ENCODE data around the gene PIK3R3.

The PIK3R3 gene

DNA sequence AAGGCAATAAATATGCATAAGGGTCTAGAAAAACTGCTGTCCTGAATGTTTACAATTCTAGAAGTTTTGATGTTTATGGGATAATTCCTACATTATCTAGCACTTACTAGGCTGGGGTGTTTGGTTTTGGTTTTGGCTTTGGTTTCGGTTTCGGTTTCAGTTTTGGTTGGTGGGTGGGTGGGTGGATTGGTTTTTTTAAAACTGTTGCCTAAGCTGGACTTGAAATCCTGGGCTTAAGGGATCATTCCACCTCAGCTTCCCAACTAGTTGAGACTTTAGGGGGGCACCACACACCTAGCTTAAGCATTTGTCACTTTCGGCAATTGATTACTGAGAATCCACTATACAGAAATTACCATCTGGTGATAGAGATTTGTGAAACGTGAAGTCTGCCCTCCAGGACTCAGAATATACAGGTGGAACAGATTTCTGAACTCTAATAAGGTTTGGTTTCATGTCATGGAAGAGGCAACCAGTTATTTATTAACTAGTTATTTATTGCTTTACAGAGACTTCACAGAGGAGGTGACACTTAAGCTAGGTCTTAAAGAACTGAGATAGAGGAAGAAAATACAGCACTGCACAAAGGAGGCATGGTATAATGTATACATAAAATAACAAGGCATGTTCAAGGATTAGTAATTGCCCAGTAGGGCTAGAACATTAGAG lies 69.6 kb downstream of the PIK3R3 start:
- H2BK12ac ChIP-seq (ENCODE audit: low read length in 2 of 2): no peak overlapping the region
- H2AFZ ChIP-seq (ENCODE audit: low read depth, low read length): no peak overlapping the region
- no peak overlapping the region for H3K23ac ChIP-seq (ENCODE audit: low read length in 2 of 2)
- H2AK5ac ChIP-seq (ENCODE audit: low read length, severe bottlenecking): no peak overlapping the region
- no peaks in the 10 kb centered on the region for H3K9me3 ChIP-seq (ENCODE audit: control insufficient read depth, low read length)
- peaks cover 10% of the 10 kb centered on the region for H3K79me1 ChIP-seq (replicated peaks; ENCODE audit: low read length, poor library complexity, severe bottlenecking)
- peaks cover 13 to 17% of the 10 kb centered on the region in 2 experiments for H3K36me3 ChIP-seq (ENCODE audit: control insufficient read depth in 1 of 2, insufficient read depth in 2 of 2, low read depth in 1 of 2, low read length in 2 of 2)
- peaks cover 2% of the 10 kb centered on the region for H3K4me1 ChIP-seq (ENCODE audit: control insufficient read depth, insufficient read depth, low read depth, low read length)
- H3K18ac ChIP-seq (ENCODE audit: low read depth in 1 of 2, low read length in 2 of 2): no peak overlapping the region
- no peak overlapping the region for H2BK120ac ChIP-seq (ENCODE audit: low read depth, low read length)
- H3K4ac ChIP-seq (ENCODE audit: low read depth in 1 of 2, low read length in 2 of 2): no peak overlapping the region
- DNase-seq: peak; percentile 53
- peak overlapping the region; percentile 12 for H3K9ac ChIP-seq (ENCODE audit: low read length)
- peak overlapping the region; percentile 35 for H3K27ac ChIP-seq (ENCODE audit: low read length, poor library complexity, severe bottlenecking)
- H2BK15ac ChIP-seq (ENCODE audit: low read depth, poor library complexity, severe bottlenecking): no peak overlapping the region
- H3K27me3 ChIP-seq (ENCODE audit: control insufficient read depth in 1 of 2, insufficient read depth in 1 of 2, low read length in 2 of 2): no peaks in the 10 kb centered on the region
- H3K4me3 ChIP-seq (ENCODE audit: insufficient read depth in 1 of 2, low read depth in 1 of 2, low read length in 2 of 2): peak overlapping the region in 1 of 2 experiments; percentile 27
- no CpG with 5 or more reads among the region's 4 CpGs for WGBS
- no peak overlapping the region for H2BK5ac ChIP-seq (ENCODE audit: low read depth, low read length, poor library complexity, severe bottlenecking)
- no peak overlapping the region for H4K91ac ChIP-seq (ENCODE audit: low read length)
- H4K8ac ChIP-seq (ENCODE audit: low read length): peak overlapping the region; percentile 28
- H3K4me2 ChIP-seq (ENCODE audit: low read length, poor library complexity, severe bottlenecking): no peak overlapping the region
- H3K14ac ChIP-seq (ENCODE audit: low read length in 2 of 2): no peak overlapping the region

DNA sequence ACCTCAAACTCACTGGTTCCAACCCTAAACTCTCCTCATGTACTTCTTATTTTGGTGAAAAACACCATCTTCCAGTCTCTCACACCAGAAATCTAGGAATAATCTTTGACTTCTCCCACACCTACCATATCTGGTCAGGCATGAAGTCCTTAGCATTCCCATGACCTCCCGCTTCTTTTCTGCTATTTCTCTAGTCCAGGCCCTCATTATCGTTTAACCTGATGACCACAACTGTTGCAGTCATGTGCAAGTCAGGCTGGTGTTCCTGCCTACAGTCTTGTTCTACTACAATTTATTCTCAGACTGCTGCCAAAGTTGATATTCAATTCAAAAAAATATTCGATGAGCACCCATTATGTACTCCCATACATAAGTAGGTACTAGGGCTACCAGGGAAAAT lies 71.3 kb downstream of the PIK3R3 start:
- Histone ChIP-seq H2AK5ac (ENCODE audit: low read length, severe bottlenecking) (no peak overlapping the region), H4K8ac (ENCODE audit: low read length) (no peak overlapping the region), H3K9me3 (ENCODE audit: control insufficient read depth, low read length) (no peaks in the 10 kb centered on the region), H3K4me1 (ENCODE audit: control insufficient read depth, insufficient read depth, low read depth, low read length) (no peaks in the 10 kb centered on the region), H3K27ac (ENCODE audit: low read length, poor library complexity, severe bottlenecking) (no peak overlapping the region), H3K79me1 (replicated peaks; ENCODE audit: low read length, poor library complexity, severe bottlenecking) (peaks cover 14% of the 10 kb centered on the region), H3K23ac (ENCODE audit: low read length in 2 of 2) (no peak overlapping the region), H3K4me3 (ENCODE audit: insufficient read depth in 1 of 2, low read depth in 1 of 2, low read length in 2 of 2) (no peak overlapping the region), H3K9ac (ENCODE audit: low read length) (no peak overlapping the region), H4K91ac (ENCODE audit: low read length) (no peak overlapping the region), H3K4me2 (ENCODE audit: low read length, poor library complexity, severe bottlenecking) (no peak overlapping the region), H2AFZ (ENCODE audit: low read depth, low read length) (no peak overlapping the region), H2BK15ac (ENCODE audit: low read depth, poor library complexity, severe bottlenecking) (no peak overlapping the region), H2BK12ac (ENCODE audit: low read length in 2 of 2) (no peak overlapping the region), H3K14ac (ENCODE audit: low read length in 2 of 2) (no peak overlapping the region), H2BK120ac (ENCODE audit: low read depth, low read length) (no peak overlapping the region), H3K36me3 (ENCODE audit: control insufficient read depth in 1 of 2, insufficient read depth in 2 of 2, low read depth in 1 of 2, low read length in 2 of 2) (peaks cover 10 to 17% of the 10 kb centered on the region in 2 experiments), H3K18ac (ENCODE audit: low read depth in 1 of 2, low read length in 2 of 2) (no peak overlapping the region), H3K27me3 (ENCODE audit: control insufficient read depth in 1 of 2, insufficient read depth in 1 of 2, low read length in 2 of 2) (no peaks in the 10 kb centered on the region), H2BK5ac (ENCODE audit: low read depth, low read length, poor library complexity, severe bottlenecking) (no peak overlapping the region), H3K4ac (ENCODE audit: low read depth in 1 of 2, low read length in 2 of 2) (no peak overlapping the region)
- WGBS: 67% methylated on average over 3 of the region's 3 CpGs
- no peak for DNase-seq

DNA sequence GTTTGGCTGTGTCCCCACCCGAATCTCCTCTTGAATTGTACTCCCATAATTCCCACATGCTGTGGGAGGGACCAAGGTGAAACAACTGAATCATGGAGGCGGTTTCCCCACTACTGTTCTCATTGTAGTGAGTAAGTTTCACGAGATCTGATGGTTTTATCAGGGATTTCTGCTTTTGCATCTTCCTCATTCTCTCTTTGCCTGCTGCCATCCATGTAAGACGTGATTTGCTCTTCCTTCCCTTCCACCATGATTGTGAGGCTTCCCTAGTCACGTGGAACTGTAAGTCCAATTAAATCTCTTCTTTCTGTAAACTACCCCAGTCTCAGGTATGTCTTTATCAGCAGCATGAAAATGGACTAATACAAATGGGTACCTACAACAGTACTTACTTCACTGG lies 73.5 kb downstream of the PIK3R3 start:
- Histone ChIP-seq H3K4me3 (ENCODE audit: insufficient read depth in 1 of 2, low read depth in 1 of 2, low read length in 2 of 2) (no peak overlapping the region), H3K9me3 (ENCODE audit: control insufficient read depth, low read length) (no peaks in the 10 kb centered on the region), H3K36me3 (ENCODE audit: control insufficient read depth in 1 of 2, insufficient read depth in 2 of 2, low read depth in 1 of 2, low read length in 2 of 2) (peaks cover 15 to 17% of the 10 kb centered on the region in 2 experiments), H3K23ac (ENCODE audit: low read length in 2 of 2) (no peak overlapping the region), H3K4me1 (ENCODE audit: control insufficient read depth, insufficient read depth, low read depth, low read length) (no peaks in the 10 kb centered on the region), H2AK5ac (ENCODE audit: low read length, severe bottlenecking) (no peak overlapping the region), H3K4ac (ENCODE audit: low read depth in 1 of 2, low read length in 2 of 2) (no peak overlapping the region), H2BK12ac (ENCODE audit: low read length in 2 of 2) (no peak overlapping the region), H3K79me1 (replicated peaks; ENCODE audit: low read length, poor library complexity, severe bottlenecking) (peaks cover 14% of the 10 kb centered on the region), H2BK15ac (ENCODE audit: low read depth, poor library complexity, severe bottlenecking) (no peak overlapping the region), H3K9ac (ENCODE audit: low read length) (no peak overlapping the region), H2AFZ (ENCODE audit: low read depth, low read length) (no peak overlapping the region), H2BK5ac (ENCODE audit: low read depth, low read length, poor library complexity, severe bottlenecking) (no peak overlapping the region), H3K18ac (ENCODE audit: low read depth in 1 of 2, low read length in 2 of 2) (no peak overlapping the region), H3K27me3 (ENCODE audit: control insufficient read depth in 1 of 2, insufficient read depth in 1 of 2, low read length in 2 of 2) (no peaks in the 10 kb centered on the region), H3K4me2 (ENCODE audit: low read length, poor library complexity, severe bottlenecking) (no peak overlapping the region), H4K91ac (ENCODE audit: low read length) (no peak overlapping the region), H4K8ac (ENCODE audit: low read length) (no peak overlapping the region), H2BK120ac (ENCODE audit: low read depth, low read length) (no peak overlapping the region), H3K27ac (ENCODE audit: low read length, poor library complexity, severe bottlenecking) (no peak overlapping the region), H3K14ac (ENCODE audit: low read length in 2 of 2) (no peak overlapping the region)
- WGBS: 93% methylated on average over 5 of the region's 5 CpGs
- no peak for DNase-seq

DNA sequence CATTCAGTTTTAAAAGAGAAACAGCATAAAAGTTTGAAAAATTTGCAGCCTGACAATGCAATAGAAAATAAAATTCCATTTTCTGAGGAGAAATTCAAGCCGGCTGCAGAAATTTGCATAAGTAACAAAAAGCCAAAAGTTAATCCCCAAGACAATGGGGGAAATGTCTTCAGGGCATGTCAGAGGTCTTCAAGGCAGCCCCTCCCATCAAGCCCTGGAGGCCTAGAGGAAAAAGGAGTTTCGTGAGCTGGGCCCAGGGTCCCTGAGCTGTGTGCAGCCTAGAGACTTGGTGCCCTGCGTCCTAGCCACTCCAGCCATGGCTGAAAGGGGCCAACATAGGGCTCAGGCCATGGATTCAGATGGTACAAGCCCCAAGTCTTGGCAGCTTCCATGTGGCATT lies 74.6 kb downstream of the PIK3R3 start:
- no peak for DNase-seq
- Histone ChIP-seq H3K14ac (ENCODE audit: low read length in 2 of 2) (no peak overlapping the region), H3K27me3 (ENCODE audit: control insufficient read depth in 1 of 2, insufficient read depth in 1 of 2, low read length in 2 of 2) (no peaks in the 10 kb centered on the region), H2BK12ac (ENCODE audit: low read length in 2 of 2) (no peak overlapping the region), H2AK5ac (ENCODE audit: low read length, severe bottlenecking) (no peak overlapping the region), H3K36me3 (ENCODE audit: control insufficient read depth in 1 of 2, insufficient read depth in 2 of 2, low read depth in 1 of 2, low read length in 2 of 2) (peaks cover 17 to 24% of the 10 kb centered on the region in 2 experiments), H3K4ac (ENCODE audit: low read depth in 1 of 2, low read length in 2 of 2) (no peak overlapping the region), H3K9me3 (ENCODE audit: control insufficient read depth, low read length) (no peaks in the 10 kb centered on the region), H3K79me1 (replicated peaks; ENCODE audit: low read length, poor library complexity, severe bottlenecking) (peaks cover 16% of the 10 kb centered on the region), H3K9ac (ENCODE audit: low read length) (no peak overlapping the region), H2BK5ac (ENCODE audit: low read depth, low read length, poor library complexity, severe bottlenecking) (no peak overlapping the region), H2BK15ac (ENCODE audit: low read depth, poor library complexity, severe bottlenecking) (no peak overlapping the region), H3K4me3 (ENCODE audit: insufficient read depth in 1 of 2, low read depth in 1 of 2, low read length in 2 of 2) (no peak overlapping the region), H4K8ac (ENCODE audit: low read length) (no peak overlapping the region), H3K23ac (ENCODE audit: low read length in 2 of 2) (no peak overlapping the region), H3K4me1 (ENCODE audit: control insufficient read depth, insufficient read depth, low read depth, low read length) (no peaks in the 10 kb centered on the region), H3K27ac (ENCODE audit: low read length, poor library complexity, severe bottlenecking) (no peak overlapping the region), H3K4me2 (ENCODE audit: low read length, poor library complexity, severe bottlenecking) (no peak overlapping the region), H2AFZ (ENCODE audit: low read depth, low read length) (no peak overlapping the region), H4K91ac (ENCODE audit: low read length) (no peak overlapping the region), H3K18ac (ENCODE audit: low read depth in 1 of 2, low read length in 2 of 2) (no peak overlapping the region), H2BK120ac (ENCODE audit: low read depth, low read length) (no peak overlapping the region)
- WGBS: 93% methylated on average over 3 of the region's 3 CpGs

Measured in mesenchymal stem cell (in vitro differentiated cells and primary cell).